Suprapubic skin (tissue), 4 donors: ENCODE results near the gene SVEP1.

Experiments used
- CTCF ChIP-seq, 2 donors: fragments of 200-600 bp in 1 of 2; fragments of 450-650 bp in 1 of 2; sonication (generic) in 1 of 2; IDR thresholded peaks; one replicate each; pipeline ENCODE4 v1.5.1; 2016 to 2019; ENCODE audit warnings: antibody characterized with exemption in 2 of 2, mild to moderate bottlenecking in 1 of 2, moderate library complexity in 1 of 2
- EP300 ChIP-seq: sonication (generic); formaldehyde crosslinking; IDR thresholded peaks from one replicate; pipeline ENCODE4 v1.6.1; 2017; ENCODE audit warnings: antibody characterized with exemption
- POLR2A ChIP-seq, 2 donors: fragments of 450-650 bp; IDR thresholded peaks; one replicate each; pipeline ENCODE4 v1.6.1; 2017; ENCODE audit warnings: antibody characterized with exemption in 2 of 2, mild to moderate bottlenecking in 2 of 2, moderate library complexity in 2 of 2
- POLR2AphosphoS5 ChIP-seq, 3 donors: sonication (generic); formaldehyde crosslinking; IDR thresholded peaks; one replicate each; pipeline ENCODE4 v1.6.1; 2017; ENCODE audit warnings: antibody characterized with exemption in 3 of 3

GRCh38 chr9:110334183-110334582, 245.4 kb downstream of the SVEP1 start:
- TF ChIP-seq POLR2A (IDR thresholded peaks at IDR 0.05) (no peak), CTCF (IDR thresholded peaks at IDR 0.05) (no peak), POLR2AphosphoS5 (IDR thresholded peaks at IDR 0.05) (no peak), EP300 (no peak)
